ENCODE measurements around the gene C1orf167. TPM values are rescaled to one million over a fixed set of nuclear protein-coding genes. Genes with fewer than 3 reads are reported as not detected.

The C1orf167 gene
- total RNA-seq, 1 donor from 2014 or later = not detected

DNA sequence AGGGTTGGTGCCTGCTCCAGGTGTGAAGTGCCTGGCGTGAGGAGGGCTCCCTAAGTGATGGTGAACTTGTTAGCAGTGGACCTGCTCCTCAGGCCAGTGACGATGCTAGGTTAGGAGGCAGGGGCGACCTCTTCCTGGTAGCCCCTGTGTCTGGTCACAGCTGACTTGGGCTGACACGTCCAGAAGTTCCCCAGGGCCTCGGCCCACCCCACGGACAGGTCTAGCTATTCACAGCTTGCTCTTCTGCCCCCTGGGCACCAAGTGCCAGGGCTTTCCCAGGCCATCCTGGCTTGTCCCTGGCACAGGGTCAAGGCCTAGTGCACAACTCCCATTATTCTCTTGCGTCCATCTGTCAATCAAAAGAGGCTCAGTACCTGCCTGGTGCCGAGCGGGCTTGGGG is 10.9 kb upstream of the C1orf167 start:
- H4K20me1 ChIP-seq (ENCODE audit: low read depth) = no peaks in the 10 kb centered on the region
- no peak overlapping the region for H2AFZ ChIP-seq (replicated peaks)
- peaks cover 3% of the 10 kb centered on the region for H3K9me3 Mint-ChIP-seq
- no peak overlapping the region for H3K4me3 Mint-ChIP-seq
- H3K36me3 ChIP-seq = no peaks in the 10 kb centered on the region
- H3K4me2 ChIP-seq = no peak overlapping the region
- peaks cover 8% of the 10 kb centered on the region for H3K27me3 Mint-ChIP-seq (ENCODE audit: insufficient read depth, low read depth)
- no peaks in the 10 kb centered on the region for H3K9me3 ChIP-seq (ENCODE audit: low read depth)
- no peak overlapping the region for H3K27ac Mint-ChIP-seq
- peaks cover 4% of the 10 kb centered on the region for H3F3A ChIP-seq (ENCODE audit: low read depth)
- H3K27me3 ChIP-seq = no peaks in the 10 kb centered on the region
- no peak for TF ChIP-seq EZH2phosphoT487 (IDR thresholded peaks at IDR 0.05)
- TF ChIP-seq, protein P1, sequence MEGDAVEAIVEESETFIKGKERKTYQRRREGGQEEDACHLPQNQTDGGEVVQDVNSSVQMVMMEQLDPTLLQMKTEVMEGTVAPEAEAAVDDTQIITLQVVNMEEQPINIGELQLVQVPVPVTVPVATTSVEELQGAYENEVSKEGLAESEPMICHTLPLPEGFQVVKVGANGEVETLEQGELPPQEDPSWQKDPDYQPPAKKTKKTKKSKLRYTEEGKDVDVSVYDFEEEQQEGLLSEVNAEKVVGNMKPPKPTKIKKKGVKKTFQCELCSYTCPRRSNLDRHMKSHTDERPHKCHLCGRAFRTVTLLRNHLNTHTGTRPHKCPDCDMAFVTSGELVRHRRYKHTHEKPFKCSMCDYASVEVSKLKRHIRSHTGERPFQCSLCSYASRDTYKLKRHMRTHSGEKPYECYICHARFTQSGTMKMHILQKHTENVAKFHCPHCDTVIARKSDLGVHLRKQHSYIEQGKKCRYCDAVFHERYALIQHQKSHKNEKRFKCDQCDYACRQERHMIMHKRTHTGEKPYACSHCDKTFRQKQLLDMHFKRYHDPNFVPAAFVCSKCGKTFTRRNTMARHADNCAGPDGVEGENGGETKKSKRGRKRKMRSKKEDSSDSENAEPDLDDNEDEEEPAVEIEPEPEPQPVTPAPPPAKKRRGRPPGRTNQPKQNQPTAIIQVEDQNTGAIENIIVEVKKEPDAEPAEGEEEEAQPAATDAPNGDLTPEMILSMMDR (IDR thresholded peaks at IDR 0.05) = no peak
- TF ChIP-seq EZH2 (IDR thresholded peaks at IDR 0.05) = no peak
- H3K27ac ChIP-seq = no peak overlapping the region
- H3K4me1 ChIP-seq = peaks cover 14% of the 10 kb centered on the region
- no peak for DNase-seq (ENCODE audit: low spot score)
- peaks cover 7% of the 10 kb centered on the region for H3K36me3 Mint-ChIP-seq
- H3K79me2 ChIP-seq (ENCODE audit: low read depth) = no peaks in the 10 kb centered on the region
- H3K9ac ChIP-seq = no peak overlapping the region
- peaks cover 31% of the 10 kb centered on the region for H3K4me1 Mint-ChIP-seq
- H3K4me3 ChIP-seq = no peak overlapping the region

DNA sequence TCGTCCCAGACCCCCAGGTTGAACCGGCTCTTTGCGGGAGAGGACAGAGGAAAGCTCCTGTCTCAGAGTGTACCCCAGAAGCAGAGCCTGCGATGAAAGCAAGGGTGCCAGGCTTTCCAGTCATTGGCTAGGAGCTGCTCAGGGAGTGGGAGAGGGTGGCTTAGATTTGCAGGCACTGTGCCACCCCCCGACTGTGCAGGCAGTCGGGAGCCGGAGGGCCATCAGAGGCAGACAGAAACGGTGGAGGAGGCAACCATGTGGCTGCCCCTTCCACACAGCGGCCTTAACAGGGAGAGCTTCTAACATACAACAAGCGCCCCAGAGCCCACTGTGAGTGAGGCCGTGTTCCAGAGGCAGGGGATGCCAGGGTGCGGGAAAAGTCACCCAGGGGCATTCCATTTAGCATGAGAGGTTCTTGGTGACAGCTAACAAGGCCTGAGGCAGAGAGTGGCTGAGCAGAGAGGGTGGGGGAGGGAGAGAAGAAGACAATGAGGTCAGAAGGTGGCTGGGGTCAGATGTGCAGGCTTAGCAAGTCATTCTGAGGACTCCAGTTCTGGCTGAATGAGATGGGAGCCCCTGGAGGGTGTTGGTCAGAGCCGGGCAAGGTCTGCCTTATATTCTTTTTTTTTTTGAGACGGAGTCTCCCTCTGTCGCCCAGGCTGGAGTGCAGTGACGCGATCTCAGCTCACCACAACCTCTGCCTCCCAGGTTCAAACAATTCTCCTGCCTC is 9.5 kb upstream of the C1orf167 start:
- Histone ChIP-seq H3F3A (ENCODE audit: low read depth) (no peaks in the 10 kb centered on the region), H3K9me3 (ENCODE audit: low read depth) (no peaks in the 10 kb centered on the region), H3K4me3 (no peak overlapping the region), H2AFZ (replicated peaks) (no peak overlapping the region), H3K27ac (peak overlapping the region; percentile 67), H4K20me1 (ENCODE audit: low read depth) (no peaks in the 10 kb centered on the region), H3K27me3 (no peaks in the 10 kb centered on the region), H3K4me1 (peaks cover 14% of the 10 kb centered on the region), H3K36me3 (no peaks in the 10 kb centered on the region), H3K9ac (no peak overlapping the region), H3K79me2 (ENCODE audit: low read depth) (no peaks in the 10 kb centered on the region), H3K4me2 (peak overlapping the region; percentile 63)
- no peak for TF ChIP-seq EZH2phosphoT487 (IDR thresholded peaks at IDR 0.05)
- Mint-ChIP-seq H3K36me3 (no peaks in the 10 kb centered on the region), H3K4me1 (peaks cover 31% of the 10 kb centered on the region), H3K27me3 (ENCODE audit: insufficient read depth, low read depth) (peaks cover 8% of the 10 kb centered on the region), H3K27ac (peak overlapping the region; percentile 93), H3K9me3 (peaks cover 10% of the 10 kb centered on the region), H3K4me3 (peak overlapping the region; percentile 67)
- peak; percentile 52 for DNase-seq (ENCODE audit: low spot score)

DNA sequence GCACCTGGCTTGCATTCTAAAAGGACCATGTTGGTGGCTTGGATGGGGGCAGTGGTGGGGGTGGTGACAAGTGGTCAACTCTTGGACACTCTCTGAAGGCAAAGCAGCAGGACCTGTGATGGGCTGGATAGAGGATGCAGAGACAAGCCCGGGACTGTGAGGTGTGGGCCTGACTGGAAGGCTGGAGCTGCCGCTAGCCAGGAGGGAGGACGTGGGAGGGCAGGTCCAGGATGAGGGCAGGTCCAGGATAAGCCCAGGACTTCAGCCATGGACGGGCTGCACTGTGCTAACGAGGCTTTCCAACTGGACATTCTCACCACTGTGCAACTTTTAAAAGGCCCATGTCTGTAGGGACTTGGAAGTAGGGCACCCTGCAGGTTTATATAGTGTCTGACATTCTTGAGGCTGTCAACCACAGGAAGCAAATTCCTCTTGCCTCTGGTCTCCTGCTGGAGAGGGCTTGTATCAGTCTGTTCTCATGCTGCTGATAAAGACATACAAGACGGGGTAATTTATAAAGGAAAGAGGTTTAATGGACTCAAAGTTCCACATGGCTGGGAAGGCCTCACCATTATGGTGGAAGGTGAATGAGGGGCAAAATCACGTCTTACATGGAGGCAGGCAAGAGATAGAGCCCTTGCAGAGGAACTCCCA is 8.3 kb upstream of the C1orf167 start:
- Histone ChIP-seq H2AFZ (replicated peaks) (no peak overlapping the region), H4K20me1 (ENCODE audit: low read depth) (no peaks in the 10 kb centered on the region), H3K79me2 (ENCODE audit: low read depth) (no peaks in the 10 kb centered on the region), H3K4me3 (no peak overlapping the region), H3K4me2 (peak overlapping the region; percentile 63), H3K27ac (no peak overlapping the region), H3K4me1 (peaks cover 14% of the 10 kb centered on the region), H3K9me3 (ENCODE audit: low read depth) (no peaks in the 10 kb centered on the region), H3K36me3 (no peaks in the 10 kb centered on the region), H3K27me3 (no peaks in the 10 kb centered on the region), H3F3A (ENCODE audit: low read depth) (no peaks in the 10 kb centered on the region), H3K9ac (no peak overlapping the region)
- H3K4me1 Mint-ChIP-seq = peaks cover 31% of the 10 kb centered on the region
- peak; percentile 28 for DNase-seq (ENCODE audit: low spot score)
- TF ChIP-seq, protein P1 (IDR thresholded peaks at IDR 0.05) = no peak
- TF ChIP-seq EZH2phosphoT487 (IDR thresholded peaks at IDR 0.05) = no peak
- TF ChIP-seq EZH2 (IDR thresholded peaks at IDR 0.05) = no peak
- H3K4me3 Mint-ChIP-seq = no peak overlapping the region
- peaks cover 8% of the 10 kb centered on the region for H3K27me3 Mint-ChIP-seq (ENCODE audit: insufficient read depth, low read depth)
- H3K36me3 Mint-ChIP-seq = no peaks in the 10 kb centered on the region
- peaks cover 10% of the 10 kb centered on the region for H3K9me3 Mint-ChIP-seq
- H3K27ac Mint-ChIP-seq = peak overlapping the region; percentile 92

DNA sequence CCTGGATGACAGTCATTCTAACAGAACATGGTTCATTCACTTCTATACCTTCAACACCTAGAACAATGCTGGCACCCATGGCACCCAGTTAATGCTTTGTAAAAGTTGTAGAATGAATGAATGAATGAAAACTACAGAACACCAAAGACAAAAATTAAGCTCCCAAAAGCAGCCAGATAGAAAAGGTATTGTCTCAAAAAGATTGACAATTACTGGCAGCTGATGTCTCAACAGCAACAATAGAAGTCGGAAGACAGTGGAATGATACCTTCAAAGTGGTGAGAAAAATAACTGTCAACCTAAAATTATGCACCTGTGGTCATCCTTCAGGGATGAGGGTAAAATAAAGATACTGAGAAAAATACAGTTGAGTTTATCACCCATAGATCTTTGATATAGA is 4.9 kb upstream of the C1orf167 start:
- no peak for DNase-seq (ENCODE audit: low spot score)
- no peaks in the 10 kb centered on the region for H3K36me3 Mint-ChIP-seq
- Histone ChIP-seq H3K27me3 (peaks cover 33% of the 10 kb centered on the region), H2AFZ (replicated peaks) (no peak overlapping the region), H3K79me2 (ENCODE audit: low read depth) (no peaks in the 10 kb centered on the region), H3K9ac (no peak overlapping the region), H3K4me1 (peaks cover 16% of the 10 kb centered on the region), H3K27ac (no peak overlapping the region), H3K4me3 (no peak overlapping the region), H4K20me1 (ENCODE audit: low read depth) (no peaks in the 10 kb centered on the region), H3K9me3 (ENCODE audit: low read depth) (no peaks in the 10 kb centered on the region), H3K36me3 (no peaks in the 10 kb centered on the region), H3K4me2 (no peak overlapping the region), H3F3A (ENCODE audit: low read depth) (peaks cover 7% of the 10 kb centered on the region)
- TF ChIP-seq EZH2phosphoT487 (IDR thresholded peaks at IDR 0.05) (no peak), EZH2 (IDR thresholded peaks at IDR 0.05) (no peak)
- TF ChIP-seq, protein P1 (IDR thresholded peaks at IDR 0.05) = no peak
- no peak overlapping the region for H3K4me3 Mint-ChIP-seq
- H3K4me1 Mint-ChIP-seq = peaks cover 28% of the 10 kb centered on the region
- H3K27me3 Mint-ChIP-seq (ENCODE audit: insufficient read depth, low read depth) = peaks cover 20% of the 10 kb centered on the region
- peaks cover 10% of the 10 kb centered on the region for H3K9me3 Mint-ChIP-seq
- no peak overlapping the region for H3K27ac Mint-ChIP-seq
